ENCODE results near the gene MDP1.

Gene MDP1

GRCh38 chr14:24236689-24237462 lies 21.0 kb upstream of the MDP1 start:
- H3K4me3 ChIP-seq (ENCODE audit: low read length), result no peak overlapping the region
- H3K9me3 ChIP-seq (ENCODE audit: control insufficient read depth, low read length), result no peaks in the 10 kb centered on the region
- no peak overlapping the region for H3K9ac ChIP-seq (ENCODE audit: low read length)
- peaks cover 60% of the 10 kb centered on the region for H3K36me3 ChIP-seq (ENCODE audit: control insufficient read depth, insufficient read depth, low read length, severe bottlenecking)
- DNase-seq (ENCODE audit: low read depth), result no peak
- peaks cover 69% of the 10 kb centered on the region for H3K4me1 ChIP-seq (ENCODE audit: control insufficient read depth, insufficient read depth, low read length)
- no peaks in the 10 kb centered on the region for H3K27me3 ChIP-seq (replicated peaks; ENCODE audit: control insufficient read depth, insufficient read depth, low read length)

GRCh38 chr14:24235804-24236688 lies 20.2 kb upstream of the MDP1 start:
- Histone ChIP-seq H3K36me3 (ENCODE audit: control insufficient read depth, insufficient read depth, low read length, severe bottlenecking) (peaks cover 58% of the 10 kb centered on the region), H3K27me3 (replicated peaks; ENCODE audit: control insufficient read depth, insufficient read depth, low read length) (no peaks in the 10 kb centered on the region), H3K9ac (ENCODE audit: low read length) (no peak overlapping the region), H3K4me3 (ENCODE audit: low read length) (no peak overlapping the region), H3K4me1 (ENCODE audit: control insufficient read depth, insufficient read depth, low read length) (peaks cover 64% of the 10 kb centered on the region), H3K9me3 (ENCODE audit: control insufficient read depth, low read length) (no peaks in the 10 kb centered on the region)
- no peak for DNase-seq (ENCODE audit: low read depth)

GRCh38 chr14:24234095-24235005 lies 18.5 kb upstream of the MDP1 start:
- Histone ChIP-seq H3K36me3 (ENCODE audit: control insufficient read depth, insufficient read depth, low read length, severe bottlenecking) (peaks cover 43% of the 10 kb centered on the region), H3K27me3 (replicated peaks; ENCODE audit: control insufficient read depth, insufficient read depth, low read length) (no peaks in the 10 kb centered on the region), H3K4me1 (ENCODE audit: control insufficient read depth, insufficient read depth, low read length) (peaks cover 49% of the 10 kb centered on the region), H3K9me3 (ENCODE audit: control insufficient read depth, low read length) (no peaks in the 10 kb centered on the region), H3K4me3 (ENCODE audit: low read length) (peak overlapping the region; percentile 92), H3K9ac (ENCODE audit: low read length) (peak overlapping the region; percentile 7)
- DNase-seq (ENCODE audit: low read depth), result no peak

GRCh38 chr14:24233538-24233866 lies 17.6 kb upstream of the MDP1 start:
- H3K4me1 ChIP-seq (ENCODE audit: control insufficient read depth, insufficient read depth, low read length), result peaks cover 40% of the 10 kb centered on the region
- H3K9ac ChIP-seq (ENCODE audit: low read length), result peak overlapping the region; percentile 94
- H3K9me3 ChIP-seq (ENCODE audit: control insufficient read depth, low read length), result no peaks in the 10 kb centered on the region
- no peak for DNase-seq (ENCODE audit: low read depth)
- no peaks in the 10 kb centered on the region for H3K27me3 ChIP-seq (replicated peaks; ENCODE audit: control insufficient read depth, insufficient read depth, low read length)
- H3K36me3 ChIP-seq (ENCODE audit: control insufficient read depth, insufficient read depth, low read length, severe bottlenecking), result peaks cover 35% of the 10 kb centered on the region
- H3K4me3 ChIP-seq (ENCODE audit: low read length), result peak overlapping the region; percentile 92

GRCh38 chr14:24232645-24233537 lies 17.0 kb upstream of the MDP1 start, which contains the start of gene GMPR2:
Gene GMPR2 (plus strand): TSS chr14:24232929. CDS start chr14:24233254, 325 bp downstream.
- H3K9me3 ChIP-seq (ENCODE audit: control insufficient read depth, low read length), result no peaks in the 10 kb centered on the region
- peak within 1 kb of the TSS; percentile 94 for H3K9ac ChIP-seq (ENCODE audit: low read length)
- peaks cover 36% of the 10 kb centered on the region for H3K4me1 ChIP-seq (ENCODE audit: control insufficient read depth, insufficient read depth, low read length)
- peak; percentile 38 for DNase-seq (ENCODE audit: low read depth)
- H3K27me3 ChIP-seq (replicated peaks; ENCODE audit: control insufficient read depth, insufficient read depth, low read length), result no peaks in the 10 kb centered on the region
- H3K4me3 ChIP-seq (ENCODE audit: low read length), result peak within 1 kb of the TSS; percentile 92
- peaks cover 34% of the 10 kb centered on the region for H3K36me3 ChIP-seq (ENCODE audit: control insufficient read depth, insufficient read depth, low read length, severe bottlenecking)

- peaks cover 34% of the 10 kb centered on the region for H3K36me3 ChIP-seq (ENCODE audit: control insufficient read depth, insufficient read depth, low read length, severe bottlenecking)
- H3K9ac ChIP-seq (ENCODE audit: low read length), result peak within 1 kb of the TSS; percentile 94
- H3K9me3 ChIP-seq (ENCODE audit: control insufficient read depth, low read length), result no peaks in the 10 kb centered on the region
- peak; percentile 95 for DNase-seq (ENCODE audit: low read depth)
- no peaks in the 10 kb centered on the region for H3K27me3 ChIP-seq (replicated peaks; ENCODE audit: control insufficient read depth, insufficient read depth, low read length)
- peaks cover 30% of the 10 kb centered on the region for H3K4me1 ChIP-seq (ENCODE audit: control insufficient read depth, insufficient read depth, low read length)
- peak within 1 kb of the TSS; percentile 92 for H3K4me3 ChIP-seq (ENCODE audit: low read length)
These were observed 16.3 kb upstream of the MDP1 start, which contains the start of gene NEDD8 for GRCh38 chr14:24232121-24232644. Gene NEDD8 (minus strand): TSS chr14:24232367. CDS start chr14:24232267, 100 bp downstream.

- peaks cover 23% of the 10 kb centered on the region for H3K4me1 ChIP-seq (ENCODE audit: control insufficient read depth, insufficient read depth, low read length)
- peak overlapping the region; percentile 94 for H3K9ac ChIP-seq (ENCODE audit: low read length)
- H3K4me3 ChIP-seq (ENCODE audit: low read length), result peak overlapping the region; percentile 92
- H3K9me3 ChIP-seq (ENCODE audit: control insufficient read depth, low read length), result no peaks in the 10 kb centered on the region
- no peaks in the 10 kb centered on the region for H3K27me3 ChIP-seq (replicated peaks; ENCODE audit: control insufficient read depth, insufficient read depth, low read length)
- peaks cover 31% of the 10 kb centered on the region for H3K36me3 ChIP-seq (ENCODE audit: control insufficient read depth, insufficient read depth, low read length, severe bottlenecking)
- DNase-seq (ENCODE audit: low read depth), result peak; percentile 21
These were observed 15.6 kb upstream of the MDP1 start for GRCh38 chr14:24231263-24232120.

GRCh38 chr14:24228902-24229301 lies 13.0 kb upstream of the MDP1 start:
- H3K4me1 ChIP-seq (ENCODE audit: control insufficient read depth, insufficient read depth, low read length), result peaks cover 16% of the 10 kb centered on the region
- H3K27me3 ChIP-seq (replicated peaks; ENCODE audit: control insufficient read depth, insufficient read depth, low read length), result no peaks in the 10 kb centered on the region
- no peaks in the 10 kb centered on the region for H3K9me3 ChIP-seq (ENCODE audit: control insufficient read depth, low read length)
- H3K9ac ChIP-seq (ENCODE audit: low read length), result no peak overlapping the region
- DNase-seq (ENCODE audit: low read depth), result no peak
- H3K4me3 ChIP-seq (ENCODE audit: low read length), result no peak overlapping the region
- H3K36me3 ChIP-seq (ENCODE audit: control insufficient read depth, insufficient read depth, low read length, severe bottlenecking), result peaks cover 16% of the 10 kb centered on the region

- H3K4me3 ChIP-seq (ENCODE audit: low read length), result no peak overlapping the region
- no peak for DNase-seq (ENCODE audit: low read depth)
- H3K27me3 ChIP-seq (replicated peaks; ENCODE audit: control insufficient read depth, insufficient read depth, low read length), result no peaks in the 10 kb centered on the region
- no peaks in the 10 kb centered on the region for H3K9me3 ChIP-seq (ENCODE audit: control insufficient read depth, low read length)
- no peak overlapping the region for H3K9ac ChIP-seq (ENCODE audit: low read length)
- H3K36me3 ChIP-seq (ENCODE audit: control insufficient read depth, insufficient read depth, low read length, severe bottlenecking), result peaks cover 16% of the 10 kb centered on the region
- H3K4me1 ChIP-seq (ENCODE audit: control insufficient read depth, insufficient read depth, low read length), result peaks cover 7% of the 10 kb centered on the region
These were observed 10.6 kb upstream of the MDP1 start for GRCh38 chr14:24226473-24226872.

Measured in adipocyte (in vitro differentiated cells).